Endodermal cell (in vitro differentiated cells): ENCODE results near the gene SOX13. TPM values are rescaled to one million over a fixed set of nuclear protein-coding genes. Genes with fewer than 3 reads are reported as not detected.

Experiments
- DNase-seq: peaks from one replicate; pipeline ENCODE4 v3.0.0-alpha.2; 2017
- H3K27ac ChIP-seq: 2 replicates; pipeline ENCODE4 v1.5.1; 2013; ENCODE audit warnings: mild to moderate bottlenecking, low read depth, low read length, moderate library complexity
- H3K27me3 ChIP-seq: 2 replicates; pipeline ENCODE4 v1.6.1; 2013; ENCODE audit warnings: mild to moderate bottlenecking, low read length, moderate library complexity; ENCODE audit not compliant: insufficient read depth, control insufficient read depth, poor library complexity, severe bottlenecking
- H3K36me3 ChIP-seq: 2 replicates; pipeline ENCODE4 v1.7.0; 2013; ENCODE audit warnings: mild to moderate bottlenecking, low read length, moderate library complexity; ENCODE audit not compliant: control insufficient read depth, insufficient read depth
- H3K4me1 ChIP-seq: one replicate; pipeline ENCODE4 v1.7.0; 2013; ENCODE audit warnings: low read length; ENCODE audit not compliant: control insufficient read depth, insufficient read depth
- H3K4me3 ChIP-seq: 2 replicates; pipeline ENCODE4 v1.5.1; 2013; ENCODE audit warnings: mild to moderate bottlenecking, low read length, moderate library complexity
- H3K9ac ChIP-seq: 2 replicates; pipeline ENCODE4 v1.6.1; 2013; ENCODE audit warnings: mild to moderate bottlenecking, low read length, moderate library complexity; ENCODE audit not compliant: poor library complexity, severe bottlenecking; ENCODE audit errors: extremely low read depth
- H3K9me3 ChIP-seq: 2 replicates; pipeline ENCODE4 v1.6.1; 2013; ENCODE audit warnings: mild to moderate bottlenecking, low read length, moderate library complexity; ENCODE audit not compliant: control insufficient read depth
- H3K27ac Mint-ChIP-seq: 2 replicates; pipeline ENCODE4 v1.8.0; 2020; ENCODE audit warnings: mixed read lengths
- H3K27me3 Mint-ChIP-seq: 2 replicates; pipeline ENCODE4 v1.8.0; 2021; ENCODE audit warnings: mild to moderate bottlenecking, mixed read lengths; ENCODE audit not compliant: insufficient read depth
- H3K36me3 Mint-ChIP-seq: 2 replicates; pipeline ENCODE4 v1.8.0; 2020; ENCODE audit warnings: low read depth, mixed read lengths
- H3K4me1 Mint-ChIP-seq: 2 replicates; pipeline ENCODE4 v1.8.0; 2020; ENCODE audit warnings: mixed read lengths
- H3K4me3 Mint-ChIP-seq: 2 replicates; pipeline ENCODE4 v1.8.0; 2020; ENCODE audit warnings: mild to moderate bottlenecking, moderate library complexity, mixed read lengths
- H3K9me3 Mint-ChIP-seq: 2 replicates; pipeline ENCODE4 v1.8.0; 2020; ENCODE audit warnings: mild to moderate bottlenecking, mixed read lengths
- CTCF ChIP-seq: fragments of 200-600 bp; sonication (generic); conservative IDR thresholded peaks from 2 replicates; pipeline ENCODE4 v1.5.0; 2021; ENCODE audit warnings: antibody characterized with exemption, mild to moderate bottlenecking
- WGBS, 2 experiments: methylation state at CpG; one replicate each; pipeline versions ENCODE4 v1.1.5 to v1.1.7; 2013; ENCODE audit warnings: missing lambda C conversion rate in 2 of 2, mixed read lengths in 1 of 2; ENCODE audit not compliant: insufficient coverage in 1 of 2, insufficient read length in 1 of 2; 5-methylcytosine and 5-hydroxymethylcytosine counted together
- total RNA-seq, 2 donors: library from RNA; stranded (reverse); fragmentation: NEBNext Ultra II Directional in 1 of 2; extraction: Animal tissue kit (Norgen Biotek cat#: 25700) in 1 of 2; gene quantifications; 2 replicates in 1 of 2; 3 replicates in 1 of 2; pipeline ENCODE4 v1.2.1, GENCODE V29; 2021

The SOX13 gene
- total RNA-seq, 2 donors from 2014 or later = 75.3 to 85.3 TPM

GRCh38 chr1:204128464-204128963, 55.6 kb downstream of the SOX13 start:
- Mint-ChIP-seq H3K36me3 (peaks cover 35% of the 10 kb centered on the region), H3K27me3 (no peaks in the 10 kb centered on the region), H3K4me1 (peaks cover 18% of the 10 kb centered on the region), H3K27ac (peak overlapping the region; percentile 79), H3K9me3 (no peaks in the 10 kb centered on the region), H3K4me3 (no peak overlapping the region)
- no peaks in the 10 kb centered on the region for H3K9me3 ChIP-seq
- DNase-seq = no peak
- H3K36me3 ChIP-seq = peaks cover 32% of the 10 kb centered on the region
- H3K9ac ChIP-seq = no peak overlapping the region
- no peaks in the 10 kb centered on the region for H3K27me3 ChIP-seq
- H3K4me1 ChIP-seq = no peaks in the 10 kb centered on the region
- WGBS, 2 experiments = 81 to 82% methylated on average over 2 to 4 of the region's 4 CpGs
- H3K27ac ChIP-seq = no peak overlapping the region
- no peak for TF ChIP-seq CTCF
- no peak overlapping the region for H3K4me3 ChIP-seq

- H3K27me3 Mint-ChIP-seq = no peaks in the 10 kb centered on the region
- Histone ChIP-seq H3K4me1 (no peaks in the 10 kb centered on the region), H3K36me3 (peaks cover 25% of the 10 kb centered on the region), H3K27ac (no peak overlapping the region), H3K4me3 (no peak overlapping the region), H3K9me3 (no peaks in the 10 kb centered on the region), H3K9ac (no peak overlapping the region), H3K27me3 (no peaks in the 10 kb centered on the region)
- peak overlapping the region; percentile 79 for H3K27ac Mint-ChIP-seq
- peaks cover 18% of the 10 kb centered on the region for H3K4me1 Mint-ChIP-seq
- DNase-seq = peak; percentile 90
- peaks cover 33% of the 10 kb centered on the region for H3K36me3 Mint-ChIP-seq
- H3K4me3 Mint-ChIP-seq = peak overlapping the region; percentile 49
- peak; percentile 95 for TF ChIP-seq CTCF
- WGBS, 2 experiments = 47 to 96% methylated on average over 9 to 29 of the region's 29 CpGs
- H3K9me3 Mint-ChIP-seq = no peaks in the 10 kb centered on the region
Observed at GRCh38 chr1:204128964-204129896, 56.3 kb downstream of the SOX13 start.

- Histone ChIP-seq H3K4me3 (no peak overlapping the region), H3K9ac (no peak overlapping the region), H3K27ac (no peak overlapping the region), H3K9me3 (no peaks in the 10 kb centered on the region), H3K4me1 (no peaks in the 10 kb centered on the region), H3K36me3 (peaks cover 21% of the 10 kb centered on the region), H3K27me3 (no peaks in the 10 kb centered on the region)
- H3K4me3 Mint-ChIP-seq = no peak overlapping the region
- peaks cover 18% of the 10 kb centered on the region for H3K4me1 Mint-ChIP-seq
- H3K9me3 Mint-ChIP-seq = no peaks in the 10 kb centered on the region
- no peak for TF ChIP-seq CTCF
- DNase-seq = no peak
- no peaks in the 10 kb centered on the region for H3K27me3 Mint-ChIP-seq
- H3K27ac Mint-ChIP-seq = no peak overlapping the region
- H3K36me3 Mint-ChIP-seq = peaks cover 26% of the 10 kb centered on the region
- 98 to 100% methylated on average over 2 to 4 of the region's 4 CpGs for WGBS, 2 experiments
Observed at GRCh38 chr1:204130178-204130577, 57.3 kb downstream of the SOX13 start.
